SK-N-SH treated with all-trans-retinoic acid at 6 μM for 48 hours (cell line): Measurements from ENCODE around the gene ANK3.

ENCODE experiments used
- ARNTL ChIP-seq: fragments of 450-650 bp; formaldehyde crosslinking; IDR thresholded peaks from 2 replicates; pipeline ENCODE4 v1.5.0; 2020; ENCODE audit warnings: low read depth, mild to moderate bottlenecking, moderate library complexity, borderline replicate concordance
- BACH2 ChIP-seq: fragments of 250-450 bp; sonication (Bioruptor Pico); IDR thresholded peaks from 2 replicates; pipeline ENCODE4 v1.9.0; 2021; ENCODE audit warnings: mild to moderate bottlenecking, borderline replicate concordance
- ESRRG ChIP-seq: fragments of 250-450 bp; sonication (Bioruptor Pico); IDR thresholded peaks from 2 replicates; pipeline ENCODE4 v1.6.1; 2021; ENCODE audit warnings: mild to moderate bottlenecking
- PATZ1 ChIP-seq: fragments of 250-450 bp; sonication (Bioruptor Pico); IDR thresholded peaks from 2 replicates; pipeline ENCODE4 v1.8.0; 2020; ENCODE audit warnings: mild to moderate bottlenecking, moderate library complexity, borderline replicate concordance
- POU6F1 ChIP-seq: fragments of 250-450 bp; sonication (Bioruptor Pico); IDR thresholded peaks from 2 replicates; pipeline ENCODE4 v1.8.0; 2021; ENCODE audit warnings: low read depth, mild to moderate bottlenecking, moderate library complexity, borderline replicate concordance
- PPARA ChIP-seq: fragments of 250-450 bp; sonication (Bioruptor Pico); IDR thresholded peaks from 2 replicates; pipeline ENCODE4 v1.5.0; 2020; ENCODE audit warnings: mild to moderate bottlenecking, borderline replicate concordance
- SNAI2 ChIP-seq: fragments of 250-450 bp; sonication (Bioruptor Pico); IDR thresholded peaks from 2 replicates; pipeline ENCODE4 v1.5.0; 2020; ENCODE audit warnings: mild to moderate bottlenecking, moderate library complexity
- TCF4 ChIP-seq: fragments of 250-450 bp; sonication (Bioruptor Pico); IDR thresholded peaks from 2 replicates; pipeline ENCODE4 v1.8.0; 2021; ENCODE audit warnings: mild to moderate bottlenecking, moderate library complexity, borderline replicate concordance
- TSHZ2 ChIP-seq: fragments of 250-450 bp; sonication (Bioruptor Pico); IDR thresholded peaks from 2 replicates; pipeline ENCODE4 v1.5.0; 2020; ENCODE audit warnings: mild to moderate bottlenecking, moderate library complexity
- ZC3H10 ChIP-seq: fragments of 250-450 bp; sonication (Bioruptor Pico); IDR thresholded peaks from 2 replicates; pipeline ENCODE4 v1.5.1; 2021; ENCODE audit warnings: mild to moderate bottlenecking, moderate library complexity
- ZFP3 ChIP-seq: fragments of 250-450 bp; sonication (Bioruptor Pico); IDR thresholded peaks from 2 replicates; pipeline ENCODE4 v1.5.0; 2020; ENCODE audit warnings: mild to moderate bottlenecking, moderate library complexity

GRCh38 chr10:60230892-60231291 lies 158.8 kb downstream of the ANK3 start:
- TF ChIP-seq TSHZ2 (CRISPR knock-in tag): no peak
- no peak for TF ChIP-seq ZC3H10 (CRISPR knock-in tag)
- no peak for TF ChIP-seq TCF4
- no peak for TF ChIP-seq PATZ1
- no peak for TF ChIP-seq ESRRG (CRISPR knock-in tag)
- no peak for TF ChIP-seq POU6F1 (CRISPR knock-in tag)
- TF ChIP-seq ARNTL (CRISPR knock-in tag): no peak
- no peak for TF ChIP-seq SNAI2
- TF ChIP-seq PPARA: no peak
- TF ChIP-seq BACH2: no peak
- no peak for TF ChIP-seq ZFP3 (CRISPR knock-in tag)
